Measurements from ENCODE around the gene CALML5.

GRCh38 chr10:5490698-5491464 lies 8.5 kb downstream of the CALML5 start:
- TF ChIP-seq EZH2 (IDR thresholded peaks at IDR 0.05; ENCODE audit: insufficient read depth, poor library complexity, severe bottlenecking) (no peak), EZH2phosphoT487 (IDR thresholded peaks at IDR 0.05; ENCODE audit: insufficient read depth, low read depth) (no peak)
